Tibial nerve (tissue), 4 donors: ENCODE measurements around the gene TEKT5. TPM values are rescaled to one million over a fixed set of nuclear protein-coding genes. Genes with fewer than 3 reads are reported as not detected.
A peak's percentile ranks its signal among the peaks of the same experiment; 100 is the strongest.

Experiments
- DNase-seq, 2 donors: peaks; one replicate each; pipeline ENCODE4 v3.0.0-alpha.2; 2019; ENCODE audit warnings: low spot score in 2 of 2
- H3K27ac ChIP-seq, 4 donors: fragments of 200-600 bp; sonication (generic) in 3 of 4; one replicate each; pipeline ENCODE4 v1.5.1; 2017 to 2019; ENCODE audit warnings: mild to moderate bottlenecking in 1 of 4
- H3K27me3 ChIP-seq, 2 donors: fragments of 200-600 bp; sonication (generic) in 1 of 2; one replicate each; pipeline versions ENCODE4 v1.5.1 to v1.6.0; 2017 to 2019
- H3K36me3 ChIP-seq, 3 donors: fragments of 200-600 bp; sonication (generic); one replicate each; pipeline ENCODE4 v1.5.1; 2018 to 2019
- H3K4me1 ChIP-seq, 4 donors: fragments of 200-600 bp; sonication (generic) in 3 of 4; one replicate each; pipeline ENCODE4 v1.5.1; 2017 to 2019
- H3K4me3 ChIP-seq, 4 donors: fragments of 200-600 bp; sonication (generic) in 3 of 4; one replicate each; pipeline ENCODE4 v1.5.1; 2017 to 2019; ENCODE audit warnings: mild to moderate bottlenecking in 1 of 4, moderate library complexity in 1 of 4
- H3K9me3 ChIP-seq, 4 donors: fragments of 200-600 bp; sonication (generic) in 3 of 4; one replicate each; pipeline ENCODE4 v1.5.1; 2017 to 2019
- EP300 ChIP-seq, 2 donors: sonication (generic); formaldehyde crosslinking; IDR thresholded peaks; one replicate each; pipeline ENCODE4 v1.6.1; 2017; ENCODE audit warnings: antibody characterized with exemption in 2 of 2, mild to moderate bottlenecking in 1 of 2
- POLR2A ChIP-seq, 2 donors: fragments of 450-650 bp; IDR thresholded peaks; one replicate each; pipeline ENCODE4 v1.6.1; 2017; ENCODE audit warnings: antibody characterized with exemption in 2 of 2, mild to moderate bottlenecking in 2 of 2, moderate library complexity in 2 of 2
- WGBS, 2 donors: methylation state at CpG; one replicate each; pipeline ENCODE4 v1.1.5; 2018; 5-methylcytosine and 5-hydroxymethylcytosine counted together
- total RNA-seq, 4 donors: library from RNA; depleted of rRNA; stranded (reverse); fragments of >200 nt; gene quantifications; one replicate each; pipeline ENCODE4 v1.1.0, GENCODE V29; 2016
- TF ChIP-seq, protein P1 (sequence below), 5 experiments: fragments of 200-600 bp in 3 of 5; fragments of 450-650 bp in 2 of 5; sonication (generic) in 3 of 5; IDR thresholded peaks; one replicate each; pipeline ENCODE4 v1.5.1; 2016 to 2019; ENCODE audit warnings: antibody characterized with exemption in 5 of 5, mild to moderate bottlenecking in 3 of 5, moderate library complexity in 2 of 5

TEKT5 gene
- total RNA-seq, 4 donors from 2014 or later = not detected

DNA sequence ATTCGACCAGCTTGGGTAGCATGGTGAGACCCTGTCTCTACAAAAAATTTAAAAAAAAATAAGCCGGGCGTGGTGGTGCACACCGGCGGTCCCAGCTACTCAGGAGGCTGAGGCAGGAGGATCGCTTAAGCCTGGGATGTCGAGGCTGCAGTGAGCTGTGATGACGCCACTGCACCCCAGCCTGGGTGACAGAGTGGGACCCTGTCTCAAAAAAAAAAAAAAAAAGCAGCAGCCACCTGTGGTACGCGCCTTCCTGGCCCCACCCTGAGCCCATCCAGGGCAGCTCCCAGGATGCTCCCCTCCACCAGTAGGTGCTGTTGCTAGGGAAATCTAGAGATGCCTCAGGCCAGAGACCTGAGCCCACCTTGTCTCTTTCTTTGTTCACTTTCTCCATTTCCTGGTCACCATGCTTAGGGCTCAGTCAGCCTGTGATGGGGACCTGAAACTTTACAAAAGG lies 47.4 kb downstream of the TEKT5 start:
- Histone ChIP-seq H3K27me3 (no peaks in the 10 kb centered on the region), H3K4me3 (no peak overlapping the region), H3K4me1 (no peaks in the 10 kb centered on the region), H3K9me3 (no peaks in the 10 kb centered on the region), H3K27ac (peak overlapping the region in 1 of 4 donors; percentile 50), H3K36me3 (no peaks in the 10 kb centered on the region)
- whole genome bisulfite sequencing, 2 donors = 89 to 91% methylated on average over 10 of the region's 10 CpGs
- TF ChIP-seq POLR2A (IDR thresholded peaks at IDR 0.05) = no peak
- TF ChIP-seq, protein P1, sequence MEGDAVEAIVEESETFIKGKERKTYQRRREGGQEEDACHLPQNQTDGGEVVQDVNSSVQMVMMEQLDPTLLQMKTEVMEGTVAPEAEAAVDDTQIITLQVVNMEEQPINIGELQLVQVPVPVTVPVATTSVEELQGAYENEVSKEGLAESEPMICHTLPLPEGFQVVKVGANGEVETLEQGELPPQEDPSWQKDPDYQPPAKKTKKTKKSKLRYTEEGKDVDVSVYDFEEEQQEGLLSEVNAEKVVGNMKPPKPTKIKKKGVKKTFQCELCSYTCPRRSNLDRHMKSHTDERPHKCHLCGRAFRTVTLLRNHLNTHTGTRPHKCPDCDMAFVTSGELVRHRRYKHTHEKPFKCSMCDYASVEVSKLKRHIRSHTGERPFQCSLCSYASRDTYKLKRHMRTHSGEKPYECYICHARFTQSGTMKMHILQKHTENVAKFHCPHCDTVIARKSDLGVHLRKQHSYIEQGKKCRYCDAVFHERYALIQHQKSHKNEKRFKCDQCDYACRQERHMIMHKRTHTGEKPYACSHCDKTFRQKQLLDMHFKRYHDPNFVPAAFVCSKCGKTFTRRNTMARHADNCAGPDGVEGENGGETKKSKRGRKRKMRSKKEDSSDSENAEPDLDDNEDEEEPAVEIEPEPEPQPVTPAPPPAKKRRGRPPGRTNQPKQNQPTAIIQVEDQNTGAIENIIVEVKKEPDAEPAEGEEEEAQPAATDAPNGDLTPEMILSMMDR (IDR thresholded peaks at IDR 0.05) = no peak
- TF ChIP-seq EP300 (IDR thresholded peaks at IDR 0.05) = no peak
- DNase-seq = no peak

DNA sequence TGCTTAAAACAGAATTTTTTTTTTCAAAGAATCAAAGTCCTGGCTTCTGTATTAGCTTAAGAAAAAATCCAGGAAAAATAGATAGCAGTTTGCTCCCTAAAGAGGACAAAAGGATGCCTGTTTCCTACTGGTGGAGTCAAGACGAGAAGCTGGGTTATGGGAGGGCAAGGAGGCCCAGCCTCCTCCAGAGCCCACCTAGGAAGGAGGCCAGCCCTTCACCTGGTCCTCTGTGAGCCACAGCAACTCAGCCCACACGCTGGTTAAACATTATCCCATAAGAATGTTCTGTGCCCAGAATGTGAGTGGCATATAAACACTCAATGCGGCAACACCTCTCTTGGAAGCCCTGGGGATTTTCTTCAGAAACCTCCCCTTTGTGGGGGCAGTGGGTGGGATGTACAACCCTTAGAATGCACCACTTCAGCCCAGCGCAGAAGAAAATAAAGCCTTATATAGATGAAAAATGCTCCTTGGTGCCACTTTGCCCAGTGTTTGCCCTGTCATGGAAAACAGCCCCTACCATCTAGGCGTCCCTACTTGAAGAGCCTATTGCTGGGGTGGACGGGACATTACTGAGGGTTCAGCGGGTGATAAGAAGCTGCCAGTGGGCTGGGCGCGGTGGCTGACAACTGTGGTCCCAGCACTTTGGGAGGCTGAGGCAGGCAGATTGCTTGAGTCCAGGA lies 48.0 kb downstream of the TEKT5 start:
- Histone ChIP-seq H3K27me3 (no peaks in the 10 kb centered on the region), H3K27ac (peak overlapping the region in 1 of 4 donors; percentile 50), H3K4me1 (no peaks in the 10 kb centered on the region), H3K9me3 (no peaks in the 10 kb centered on the region), H3K36me3 (no peaks in the 10 kb centered on the region), H3K4me3 (no peak overlapping the region)
- no peak for DNase-seq
- WGBS, 2 donors = 61 to 65% methylated on average over 9 of the region's 9 CpGs
- no peak for TF ChIP-seq POLR2A (IDR thresholded peaks at IDR 0.05)
- TF ChIP-seq, protein P1 (IDR thresholded peaks at IDR 0.05) = no peak
- TF ChIP-seq EP300 (IDR thresholded peaks at IDR 0.05) = no peak

DNA sequence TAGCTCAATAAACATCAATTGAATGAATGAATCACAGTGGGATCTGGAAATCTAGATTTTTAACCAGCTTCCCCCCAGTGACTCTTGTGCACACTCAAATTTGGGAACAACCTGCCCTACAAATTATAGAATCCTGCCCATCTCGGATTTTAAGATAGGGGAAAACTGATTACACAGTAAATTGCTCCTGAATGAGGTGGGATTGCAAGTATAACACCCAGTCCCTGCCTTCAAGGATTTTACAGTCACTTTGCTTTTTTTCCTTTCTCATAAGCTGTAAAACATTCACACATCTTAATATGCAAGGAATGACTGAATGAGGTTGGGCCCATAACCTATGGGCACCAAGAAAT lies 48.5 kb downstream of the TEKT5 start:
- Histone ChIP-seq H3K4me1 (no peaks in the 10 kb centered on the region), H3K36me3 (no peaks in the 10 kb centered on the region), H3K27ac (peak overlapping the region in 1 of 4 donors; percentile 50), H3K4me3 (no peak overlapping the region), H3K27me3 (no peaks in the 10 kb centered on the region), H3K9me3 (peaks cover 0 to 1% (median 0%) of the 10 kb centered on the region in 4 donors)
- no peak for TF ChIP-seq POLR2A (IDR thresholded peaks at IDR 0.05)
- no peak for TF ChIP-seq EP300 (IDR thresholded peaks at IDR 0.05)
- TF ChIP-seq, protein P1 (IDR thresholded peaks at IDR 0.05) = no peak
- DNase-seq = no peak
- WGBS, 2 donors = 64 to 70% methylated on average over 1 of the region's 1 CpG

DNA sequence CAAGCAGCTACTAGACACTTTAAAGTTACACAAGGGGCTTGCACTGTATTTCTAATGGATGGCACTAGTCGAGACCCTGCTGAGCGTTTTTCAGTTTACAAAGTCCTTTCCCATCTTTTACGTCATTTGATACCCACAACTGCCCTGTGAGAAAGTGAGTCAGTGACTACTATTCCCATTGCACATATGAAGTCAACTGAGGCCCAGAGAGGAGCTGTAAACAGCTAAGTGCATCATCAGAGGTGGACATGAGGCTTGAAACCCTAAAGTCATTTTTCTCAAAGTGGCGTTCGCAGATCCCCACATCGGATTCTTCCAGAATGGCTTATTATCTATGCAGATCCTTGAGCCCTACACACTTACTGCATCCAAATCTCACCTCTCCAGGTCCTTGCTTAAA lies 50.6 kb downstream of the TEKT5 start:
- no peak for TF ChIP-seq POLR2A (IDR thresholded peaks at IDR 0.05)
- TF ChIP-seq, protein P1 (IDR thresholded peaks at IDR 0.05) = no peak
- TF ChIP-seq EP300 (IDR thresholded peaks at IDR 0.05) = no peak
- H3K36me3 ChIP-seq = no peaks in the 10 kb centered on the region
- H3K4me3 ChIP-seq = no peak overlapping the region
- DNase-seq = no peak
- no peaks in the 10 kb centered on the region for H3K27me3 ChIP-seq
- WGBS, 2 donors = 91 to 92% methylated on average over 6 of the region's 6 CpGs
- no peak overlapping the region for H3K27ac ChIP-seq
- H3K4me1 ChIP-seq = no peaks in the 10 kb centered on the region
- H3K9me3 ChIP-seq = peaks cover 0 to 6% (median 0%) of the 10 kb centered on the region in 4 donors

DNA sequence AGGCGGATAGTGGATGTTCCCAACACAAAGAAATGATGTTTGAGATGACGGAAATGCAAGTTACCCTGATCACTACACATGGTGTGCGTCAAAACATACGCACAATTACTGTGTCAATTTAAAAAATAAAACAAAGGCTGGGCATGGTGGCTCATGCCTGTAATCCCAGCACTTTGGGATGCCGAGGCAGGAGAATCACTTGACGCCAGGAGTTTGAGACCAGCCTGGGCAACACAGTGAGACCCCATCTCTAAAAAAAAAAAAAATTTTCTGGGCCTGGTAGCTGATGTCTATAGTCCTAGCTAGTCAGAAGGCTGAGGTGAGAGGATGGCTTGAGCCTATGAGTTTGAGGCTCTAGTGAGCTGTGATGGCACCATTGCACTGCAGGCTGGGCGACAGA lies 51.8 kb downstream of the TEKT5 start:
- no peak overlapping the region for H3K27ac ChIP-seq
- peaks cover 0 to 6% (median 0%) of the 10 kb centered on the region in 4 donors for H3K9me3 ChIP-seq
- 85% methylated on average over 7 of the region's 7 CpGs for WGBS, 2 donors
- no peak for DNase-seq
- no peaks in the 10 kb centered on the region for H3K36me3 ChIP-seq
- no peaks in the 10 kb centered on the region for H3K4me1 ChIP-seq
- H3K27me3 ChIP-seq = no peaks in the 10 kb centered on the region
- TF ChIP-seq POLR2A (IDR thresholded peaks at IDR 0.05) (no peak), EP300 (IDR thresholded peaks at IDR 0.05) (no peak)
- TF ChIP-seq, protein P1 (IDR thresholded peaks at IDR 0.05) = no peak
- no peak overlapping the region for H3K4me3 ChIP-seq
